Motor neuron (in vitro differentiated cells): Measurements from ENCODE around the gene SLC12A7. TPM values are rescaled to one million over a fixed set of nuclear protein-coding genes. Genes with fewer than 3 reads are reported as not detected.

Experiments
- ATAC-seq, 8 experiments: fragments of 200-7000 bp; cut with Tn5 transposase; replicated peaks in 6 of 8; 2 replicates each; pipeline ENCODE4 v1.8.0; 2021; ENCODE audit warnings: mild to moderate bottlenecking in 8 of 8, moderate library complexity in 8 of 8
- H3K27ac ChIP-seq, 2 donors: fragments of 250-450 bp; sonication (Bioruptor Pico); 2 replicates each; pipeline ENCODE4 v1.9.0; 2021; ENCODE audit warnings: antibody characterized with exemption in 2 of 2, mild to moderate bottlenecking in 2 of 2, moderate library complexity in 1 of 2
- H3K4me1 ChIP-seq, 2 donors: fragments of 250-450 bp; sonication (Bioruptor Pico); replicated peaks in 1 of 2; 2 replicates each; pipeline ENCODE4 v1.6.1; 2021; ENCODE audit warnings: antibody characterized with exemption in 2 of 2, mild to moderate bottlenecking in 2 of 2, moderate library complexity in 1 of 2
- H3K4me3 ChIP-seq, 5 donors: fragments of 250-450 bp; sonication (Bioruptor Pico); 2 replicates each; pipeline ENCODE4 v1.9.0; 2021; ENCODE audit warnings: antibody characterized with exemption in 5 of 5, mild to moderate bottlenecking in 5 of 5, moderate library complexity in 4 of 5
- WGBS, 10 experiments: fragments of 450-650 bp; shearing (Covaris generic); methylation state at CpG; one replicate each; pipeline ENCODE4 v1.0.0; 2022; 5-methylcytosine and 5-hydroxymethylcytosine counted together
- in situ Hi-C, 9 experiments: fragments of 400-800 bp; cut with MboI; loops; one replicate each; pipeline ENCODE4 v1.15.0; 2021; ENCODE audit warnings: low sequenced_read_pairs in 9 of 9, low pct_unique_long_range_greater_than_20kb in 2 of 9; ENCODE audit not compliant: unreplicated experiment in 9 of 9
- total RNA-seq, 8 experiments: library from RNA; unstranded; fragments of 300-600 nt; gene quantifications; 2 replicates each; pipeline versions ENCODE4 v1.2.3 to v1.2.4, GENCODE V29; 2022

Gene SLC12A7
- total RNA-seq, 8 experiments from 2014 or later: 2.0 to 14.4 (median 6.7) TPM

DNA sequence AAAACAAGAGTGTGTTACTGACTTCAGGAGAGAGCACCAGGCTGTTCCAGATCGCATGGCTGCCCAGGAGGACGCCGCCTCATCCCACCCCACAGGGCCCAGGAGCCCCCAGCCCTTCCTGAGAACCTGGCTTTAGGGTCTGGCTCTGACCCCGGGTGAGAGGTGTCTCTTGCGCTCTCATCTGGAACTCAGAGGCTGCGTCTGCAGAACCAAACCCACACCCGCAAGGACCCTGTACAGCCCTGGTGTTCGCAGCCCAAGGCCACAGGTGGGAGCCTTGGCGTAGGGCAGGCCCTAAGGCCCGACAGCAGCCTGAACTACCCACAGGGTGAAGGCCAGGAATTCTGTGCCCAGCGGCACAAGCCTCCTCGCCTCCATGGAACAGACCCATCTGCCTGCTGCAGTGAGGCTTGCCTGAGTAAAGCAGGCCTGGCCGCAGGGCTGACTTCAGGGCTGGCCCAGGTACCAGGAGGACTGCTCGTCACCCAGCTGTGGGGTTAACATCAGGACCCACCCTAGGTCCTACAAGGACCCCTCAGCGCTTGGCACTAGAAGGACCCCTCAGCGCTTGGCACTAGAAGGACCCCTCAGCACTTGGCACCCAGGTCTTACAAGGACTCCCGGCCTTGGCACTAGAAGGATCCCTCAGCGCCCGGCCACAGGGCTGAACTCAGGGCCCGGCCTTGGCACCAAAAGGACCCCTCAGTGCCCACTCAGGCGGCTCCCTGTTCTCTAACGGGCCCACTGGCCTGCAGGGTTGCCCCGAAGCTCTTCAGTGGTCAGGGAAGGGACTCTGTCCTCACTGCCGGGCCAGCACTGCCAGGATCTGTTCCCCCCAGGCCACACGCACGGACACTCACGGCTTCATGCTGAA is 55.0 kb downstream of the SLC12A7 start:
- WGBS, 10 experiments: 60 to 100% (median 100%) methylated on average over 1 to 4 of the region's 27 CpGs; no CpG with 5 or more reads in 5 of the 10 experiments
- ATAC-seq: no peak

DNA sequence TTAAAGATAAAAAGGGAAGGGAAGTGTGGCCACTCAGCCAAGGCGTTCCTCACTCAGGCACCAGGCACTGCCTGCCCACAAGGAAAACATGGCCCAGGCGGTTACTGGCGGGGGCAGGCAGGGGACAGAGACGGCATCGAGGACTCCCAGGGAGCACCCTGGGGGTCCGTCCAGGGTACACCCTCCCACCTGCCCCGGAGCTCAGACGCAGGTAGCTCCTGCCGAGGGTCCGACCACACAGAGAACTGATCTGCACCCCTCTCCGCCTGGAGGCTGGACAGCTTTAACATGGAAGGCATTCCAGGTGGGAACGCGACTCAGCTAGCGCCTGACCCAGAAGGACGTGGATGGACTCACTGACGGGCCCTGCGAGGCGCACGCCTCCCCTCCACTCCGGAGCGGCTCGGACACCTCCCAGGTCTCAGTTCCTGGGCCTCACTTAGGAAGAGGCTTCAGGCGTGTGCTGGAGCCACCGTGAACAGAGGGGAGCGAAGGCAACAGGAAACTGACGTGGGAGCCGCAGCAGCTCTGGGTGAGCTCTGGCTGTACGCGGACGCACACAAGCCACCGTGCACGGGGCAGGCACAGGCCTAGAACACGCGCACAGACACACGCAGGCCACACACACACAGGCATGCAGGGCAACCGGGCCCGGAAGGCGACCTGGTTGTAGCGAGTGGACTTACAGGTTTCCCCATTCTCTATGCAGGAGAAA is 55.8 kb downstream of the SLC12A7 start:
- in situ Hi-C loops: no loop called here
- WGBS, 10 experiments: 91 to 100% (median 93%) methylated on average over 2 to 14 of the region's 39 CpGs; no CpG with 5 or more reads in 7 of the 10 experiments

More for the DNA sequence above, 55.0 kb downstream of the SLC12A7 start:
- peaks cover 0 to 3% of the 10 kb centered on the region in 2 donors for H3K4me1 ChIP-seq
- H3K4me3 ChIP-seq: no peak overlapping the region
- in situ Hi-C loops: no loop called here
- H3K27ac ChIP-seq: no peak overlapping the region

DNA sequence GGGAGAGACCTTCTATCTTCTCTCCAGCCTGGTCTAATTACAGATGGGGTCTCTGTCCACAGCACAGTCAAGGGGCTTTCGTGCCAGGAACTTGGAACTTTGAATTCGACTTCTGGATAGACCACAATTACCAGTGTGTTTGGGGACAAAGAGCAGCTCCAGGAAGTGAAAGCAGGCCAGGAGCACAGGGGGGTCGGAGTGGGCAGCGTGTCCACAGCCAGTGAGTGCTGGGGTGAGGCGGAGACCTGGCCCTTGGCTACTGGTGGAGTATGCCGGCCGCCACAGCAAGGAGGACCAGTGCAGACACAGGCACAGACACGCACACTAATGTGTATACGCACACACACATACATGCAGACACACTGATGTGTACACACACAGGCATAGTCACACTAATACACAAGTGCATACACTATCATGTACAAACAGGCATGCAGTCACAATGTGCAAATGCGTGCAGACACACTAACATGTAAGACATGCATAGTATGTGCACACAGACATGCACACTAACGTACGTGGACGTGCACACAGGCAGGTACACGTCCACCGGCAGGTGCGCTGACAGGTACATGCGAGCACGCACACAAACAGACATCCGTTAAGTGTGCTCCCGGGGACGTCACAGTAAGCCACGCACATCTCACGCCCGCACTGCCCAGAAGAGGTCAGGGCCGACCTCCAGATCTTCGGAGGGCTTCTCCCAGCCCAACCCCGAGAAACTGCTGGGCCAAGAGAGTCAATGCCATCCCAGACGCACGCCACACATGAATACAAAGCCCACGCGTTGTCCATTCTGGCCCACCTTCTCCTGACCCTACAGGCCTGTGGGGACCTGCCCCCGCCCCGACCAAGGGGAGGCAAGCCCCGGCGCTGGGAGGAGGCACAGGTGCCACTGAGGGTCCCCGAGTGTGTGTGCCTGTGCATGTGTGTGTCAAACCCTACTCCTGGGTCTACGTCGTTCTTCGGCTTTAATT is 56.8 kb downstream of the SLC12A7 start:
- peaks cover 6 to 11% of the 10 kb centered on the region in 2 donors for H3K4me1 ChIP-seq
- in situ Hi-C loops: no loop called here
- no peak overlapping the region for H3K4me3 ChIP-seq
- no peak for ATAC-seq
- 59 to 97% (median 85%) methylated on average over 2 to 24 of the region's 39 CpGs; no CpG with 5 or more reads in 4 of the 10 experiments for WGBS, 10 experiments
- no peak overlapping the region for H3K27ac ChIP-seq

More for the DNA sequence above, 55.8 kb downstream of the SLC12A7 start:
- no peak overlapping the region for H3K4me3 ChIP-seq
- no peak overlapping the region for H3K27ac ChIP-seq
- ATAC-seq: no peak
- H3K4me1 ChIP-seq: peaks cover 0 to 3% of the 10 kb centered on the region in 2 donors

DNA sequence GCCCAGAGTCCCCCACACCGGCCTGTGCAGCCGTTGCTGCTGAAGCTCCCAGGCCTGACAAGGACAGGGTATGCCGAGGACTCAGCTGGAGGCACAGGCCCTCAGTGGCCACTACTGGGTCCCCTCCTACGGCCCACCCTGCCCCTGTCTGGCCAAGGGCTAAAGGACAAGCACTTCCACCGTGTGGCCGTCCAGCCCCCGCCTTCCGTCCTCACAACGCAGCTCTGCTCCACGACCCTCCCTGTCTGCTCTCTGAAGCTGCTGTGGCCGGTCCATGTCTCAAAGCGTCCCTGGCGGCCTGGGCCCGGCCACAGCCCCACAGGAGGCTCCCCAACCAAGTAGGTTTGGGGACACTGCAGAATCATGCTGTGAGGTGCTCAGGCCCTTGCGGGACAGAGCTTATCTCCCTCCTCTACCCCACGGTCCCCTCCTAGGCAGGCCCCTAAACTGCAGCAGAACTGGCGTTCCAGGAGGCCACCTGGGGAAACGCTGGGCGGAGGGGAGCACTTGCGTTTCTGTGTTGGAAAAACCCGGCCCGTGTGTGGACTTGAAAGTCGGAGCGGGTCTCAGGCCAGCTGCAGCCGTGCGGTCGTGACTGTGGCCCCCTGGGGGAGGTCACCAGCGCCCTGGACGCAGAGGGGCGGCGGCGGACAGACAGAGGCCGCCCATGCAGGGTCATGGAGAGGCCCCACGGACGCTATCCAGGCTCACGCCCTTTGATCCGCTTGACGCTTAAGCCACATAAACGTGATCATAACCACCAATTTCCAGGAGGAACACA is 57.7 kb downstream of the SLC12A7 start:
- no peak for ATAC-seq
- Histone ChIP-seq H3K4me3 (no peak overlapping the region), H3K27ac (no peak overlapping the region), H3K4me1 (peaks cover 6 to 10% of the 10 kb centered on the region in 2 donors)
- 52 to 94% (median 80%) methylated on average over 1 to 11 of the region's 39 CpGs; no CpG with 5 or more reads in 5 of the 10 experiments for WGBS, 10 experiments
- in situ Hi-C loops: no loop called here

DNA sequence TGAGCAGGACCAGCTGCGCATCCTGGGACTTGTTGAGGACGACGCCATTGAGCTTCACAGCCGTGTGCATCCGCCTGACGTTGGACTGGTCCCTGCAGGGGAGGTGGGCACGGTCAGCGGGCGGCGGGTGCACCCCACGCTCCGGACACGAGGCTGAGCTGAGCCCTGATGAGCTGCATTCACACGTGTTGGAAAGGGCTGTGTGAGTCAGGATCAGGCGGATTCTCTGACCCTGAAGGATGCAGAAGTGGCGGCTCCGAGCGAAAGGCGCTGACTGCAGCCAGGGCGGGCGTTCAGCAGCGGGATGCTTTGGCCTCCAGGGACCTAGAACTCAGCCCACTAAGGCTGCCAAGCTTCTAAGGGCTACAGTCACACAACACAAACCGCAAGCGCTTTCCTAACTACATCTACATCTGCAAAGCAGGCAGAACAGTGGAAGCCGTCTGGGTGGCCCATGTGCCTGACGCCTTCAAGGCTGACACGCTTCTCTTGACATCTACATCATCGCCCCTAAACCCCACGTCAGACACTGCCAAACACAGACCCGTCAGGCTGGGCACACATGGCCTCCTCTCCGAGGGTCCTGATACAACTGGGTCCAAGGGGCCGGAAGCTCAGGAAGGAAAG is 58.4 kb downstream of the SLC12A7 start:
- in situ Hi-C loops: no loop called here
- Histone ChIP-seq H3K4me1 (peaks cover 6 to 10% of the 10 kb centered on the region in 2 donors), H3K27ac (no peak overlapping the region), H3K4me3 (no peak overlapping the region)
- WGBS, 10 experiments: 0 to 88% (median 62%) methylated on average over 2 to 7 of the region's 32 CpGs; no CpG with 5 or more reads in 4 of the 10 experiments
- ATAC-seq: peak in 1 of 8 experiments; percentile 64

DNA sequence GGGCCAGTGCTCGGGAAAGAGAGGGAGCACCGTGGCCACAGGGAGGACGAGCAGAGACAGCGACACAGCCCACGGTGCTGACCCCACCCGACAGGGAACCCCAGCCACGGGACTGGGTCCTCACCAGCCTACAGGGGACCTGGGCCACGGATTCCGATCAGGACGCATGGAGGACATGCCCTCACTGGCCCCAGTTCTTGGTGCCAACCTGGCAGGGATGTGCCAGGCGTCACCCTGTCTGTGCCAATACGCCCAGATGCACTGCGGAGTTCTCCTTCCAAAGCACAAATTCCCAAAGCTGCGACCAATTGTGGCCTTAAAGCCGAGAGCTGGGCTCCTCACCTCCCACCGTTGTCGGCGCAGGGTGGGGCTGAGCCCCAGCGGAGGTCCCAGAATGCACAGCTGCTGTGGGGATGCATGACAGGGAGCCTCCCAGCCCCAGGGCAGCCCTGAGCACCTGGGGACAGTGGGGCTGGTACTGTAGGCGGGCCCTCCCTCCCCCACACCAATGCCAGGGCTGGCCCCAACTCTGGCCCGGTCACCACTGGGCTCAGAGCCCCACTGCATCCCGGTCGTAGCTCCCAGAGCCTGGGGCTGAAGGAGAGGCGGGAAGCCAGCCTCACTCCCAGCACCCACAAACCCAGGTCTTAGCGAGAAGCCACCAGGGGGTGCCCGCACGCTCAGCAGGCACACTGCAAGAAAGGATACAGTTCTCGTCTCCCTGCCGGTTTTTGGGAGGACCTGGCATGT is 59.0 kb downstream of the SLC12A7 start:
- WGBS, 10 experiments: 0 to 100% (median 72%) methylated on average over 1 to 4 of the region's 29 CpGs; no CpG with 5 or more reads in 4 of the 10 experiments
- in situ Hi-C loops: no loop called here
- H3K27ac ChIP-seq: no peak overlapping the region
- H3K4me1 ChIP-seq: peaks cover 6 to 10% of the 10 kb centered on the region in 2 donors
- no peak overlapping the region for H3K4me3 ChIP-seq
- ATAC-seq: no peak

DNA sequence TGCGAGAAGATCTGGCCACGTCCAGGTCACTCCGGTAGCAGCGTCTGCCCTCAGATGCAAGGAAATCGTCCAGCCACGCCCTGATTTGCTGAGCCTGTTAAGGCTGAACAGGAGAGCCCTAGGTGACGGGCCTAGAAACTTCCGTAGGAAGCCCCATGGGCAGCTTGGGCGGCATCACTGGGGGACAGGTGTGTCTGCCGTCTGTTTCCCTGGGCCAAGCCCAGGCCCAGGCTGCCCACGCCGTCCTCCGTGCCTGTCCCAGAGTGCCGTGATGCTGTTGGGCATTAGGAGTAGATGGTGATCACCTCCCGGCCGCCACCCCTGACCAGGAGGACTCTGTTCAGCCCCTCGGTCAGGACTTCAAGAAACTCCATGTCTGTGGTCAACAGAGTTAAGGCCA is 59.8 kb downstream of the SLC12A7 start:
- in situ Hi-C loops: no loop called here
- peaks cover 6 to 10% of the 10 kb centered on the region in 2 donors for H3K4me1 ChIP-seq
- no peak overlapping the region for H3K4me3 ChIP-seq
- ATAC-seq: no peak
- WGBS, 10 experiments: 50 to 100% (median 82%) methylated on average over 2 to 6 of the region's 17 CpGs; no CpG with 5 or more reads in 5 of the 10 experiments
- no peak overlapping the region for H3K27ac ChIP-seq

DNA sequence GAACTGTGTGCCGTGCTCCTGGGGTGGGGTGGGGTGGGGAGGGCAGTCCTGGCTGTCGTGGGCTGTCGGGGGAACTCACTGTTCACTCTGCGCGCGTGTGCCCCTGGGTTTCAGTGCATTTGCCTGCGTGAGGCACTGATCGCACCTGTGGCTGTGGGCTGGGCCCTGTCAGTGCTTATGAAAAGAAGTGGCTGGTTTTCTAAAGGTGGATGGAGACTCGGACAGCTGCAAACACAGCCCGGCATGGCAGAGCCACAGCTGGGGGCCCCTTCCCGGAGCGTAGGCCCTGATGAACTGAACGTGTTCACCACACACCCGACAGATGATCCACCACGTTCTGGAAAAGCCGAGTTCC is 60.5 kb downstream of the SLC12A7 start:
- ATAC-seq: no peak
- Histone ChIP-seq H3K4me1 (peaks cover 6 to 10% of the 10 kb centered on the region in 2 donors), H3K27ac (no peak overlapping the region), H3K4me3 (no peak overlapping the region)
- WGBS, 10 experiments: 60 to 100% (median 76%) methylated on average over 1 to 7 of the region's 16 CpGs; no CpG with 5 or more reads in 6 of the 10 experiments
- in situ Hi-C loops: no loop called here

DNA sequence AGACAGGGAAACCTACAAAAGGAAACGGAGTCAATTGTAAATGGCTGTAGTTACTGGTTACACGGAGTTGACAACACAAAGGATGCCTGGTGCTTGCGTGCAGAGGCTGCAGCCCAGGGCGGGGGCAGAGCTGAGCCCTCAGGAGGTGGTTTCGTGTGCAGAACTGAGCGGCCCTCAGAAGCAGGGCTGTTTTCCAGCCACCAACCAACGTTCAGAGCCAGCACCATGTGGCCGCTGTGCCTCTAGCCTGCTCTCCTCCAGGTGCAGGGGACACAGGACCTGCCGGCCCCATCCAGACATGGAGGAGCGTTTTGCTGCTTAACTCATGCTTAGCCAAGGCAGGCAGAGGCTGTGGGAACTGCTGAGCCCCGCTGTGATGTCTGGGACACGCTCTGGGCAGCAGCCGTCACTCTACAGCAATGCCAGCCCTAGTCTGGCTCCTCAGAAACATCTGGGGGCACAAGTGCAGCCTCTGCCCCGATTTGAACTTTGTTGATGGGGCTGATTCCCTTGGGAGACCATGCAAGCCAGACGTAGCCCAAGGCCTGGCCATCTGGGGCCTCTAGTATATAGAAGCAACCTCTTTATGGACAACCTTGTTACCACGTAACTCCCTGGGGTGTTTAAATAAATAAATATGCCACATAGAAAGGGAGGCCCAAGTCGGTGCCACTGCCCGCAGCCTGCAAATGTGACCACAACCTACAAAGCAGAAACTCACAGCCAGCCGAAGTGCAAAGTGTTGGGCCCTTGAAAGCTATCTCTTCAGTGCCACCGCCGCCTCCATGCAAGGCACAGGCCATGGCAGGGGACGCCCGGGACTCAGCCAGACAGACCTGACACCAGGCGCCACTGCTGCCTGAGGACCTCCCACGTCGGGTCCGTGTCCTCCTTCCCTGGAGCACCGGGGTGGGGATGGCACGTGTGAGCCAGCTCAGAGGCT is 61.2 kb downstream of the SLC12A7 start:
- WGBS, 10 experiments: 0 to 83% (median 44%) methylated on average over 1 to 10 of the region's 29 CpGs; no CpG with 5 or more reads in 2 of the 10 experiments
- peak in 5 of 8 experiments; percentile 86 to 93 (median 90) for ATAC-seq
- in situ Hi-C loops: no loop called here

More for the DNA sequence above, 61.2 kb downstream of the SLC12A7 start:
- Histone ChIP-seq H3K4me3 (no peak overlapping the region), H3K27ac (no peak overlapping the region), H3K4me1 (peaks cover 6 to 10% of the 10 kb centered on the region in 2 donors)
